Stomach (tissue), 4 donors: ENCODE results near the gene BCL11B.

Experiments
- EP300 ChIP-seq: sonication (generic); formaldehyde crosslinking; IDR thresholded peaks from one replicate; pipeline ENCODE4 v1.6.1; 2017; ENCODE audit warnings: antibody characterized with exemption
- POLR2A ChIP-seq, 4 donors: fragments of 450-650 bp; IDR thresholded peaks; one replicate each; pipeline ENCODE4 v1.6.1; 2016; ENCODE audit warnings: antibody characterized with exemption in 4 of 4, control low read depth in 2 of 4, mild to moderate bottlenecking in 1 of 4, moderate library complexity in 1 of 4
- TF ChIP-seq, protein P1 (sequence below), 7 experiments: fragments of 450-650 bp in 4 of 7; fragments of 200-600 bp in 3 of 7; sonication (generic) in 3 of 7; IDR thresholded peaks; one replicate each; pipeline ENCODE4 v1.5.1; 2016 to 2019; ENCODE audit warnings: antibody characterized with exemption in 7 of 7, control low read depth in 2 of 7, mild to moderate bottlenecking in 1 of 7

DNA sequence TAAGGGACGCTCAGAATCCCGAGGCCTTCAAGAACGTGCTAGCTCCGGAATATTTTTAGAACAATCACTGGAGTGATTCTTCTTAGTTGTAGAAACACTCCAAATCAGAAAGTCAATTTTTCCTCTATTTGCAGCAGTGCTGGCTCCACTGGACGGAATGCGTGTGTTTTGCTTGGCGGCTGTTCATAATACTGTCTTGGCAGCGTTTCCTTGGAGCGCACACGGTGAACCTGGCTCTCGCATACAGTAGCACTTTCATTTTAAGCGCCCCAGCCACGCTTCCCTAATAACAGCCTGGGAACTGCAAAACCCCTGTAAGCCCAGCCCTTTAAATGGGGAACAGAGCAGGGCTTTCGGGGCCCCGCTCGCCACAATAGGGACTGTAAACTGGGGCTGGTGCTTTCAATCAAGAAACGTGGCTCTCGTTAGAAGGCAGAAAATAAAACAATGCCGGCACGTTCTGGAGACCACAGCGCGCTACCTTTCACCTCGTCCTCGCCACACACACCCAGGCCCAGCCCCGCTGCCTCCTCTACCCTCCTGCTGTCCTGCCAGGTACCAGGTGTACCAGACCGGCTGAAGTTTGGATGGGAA is 79.9 kb downstream of the BCL11B start:
- TF ChIP-seq, protein P1, sequence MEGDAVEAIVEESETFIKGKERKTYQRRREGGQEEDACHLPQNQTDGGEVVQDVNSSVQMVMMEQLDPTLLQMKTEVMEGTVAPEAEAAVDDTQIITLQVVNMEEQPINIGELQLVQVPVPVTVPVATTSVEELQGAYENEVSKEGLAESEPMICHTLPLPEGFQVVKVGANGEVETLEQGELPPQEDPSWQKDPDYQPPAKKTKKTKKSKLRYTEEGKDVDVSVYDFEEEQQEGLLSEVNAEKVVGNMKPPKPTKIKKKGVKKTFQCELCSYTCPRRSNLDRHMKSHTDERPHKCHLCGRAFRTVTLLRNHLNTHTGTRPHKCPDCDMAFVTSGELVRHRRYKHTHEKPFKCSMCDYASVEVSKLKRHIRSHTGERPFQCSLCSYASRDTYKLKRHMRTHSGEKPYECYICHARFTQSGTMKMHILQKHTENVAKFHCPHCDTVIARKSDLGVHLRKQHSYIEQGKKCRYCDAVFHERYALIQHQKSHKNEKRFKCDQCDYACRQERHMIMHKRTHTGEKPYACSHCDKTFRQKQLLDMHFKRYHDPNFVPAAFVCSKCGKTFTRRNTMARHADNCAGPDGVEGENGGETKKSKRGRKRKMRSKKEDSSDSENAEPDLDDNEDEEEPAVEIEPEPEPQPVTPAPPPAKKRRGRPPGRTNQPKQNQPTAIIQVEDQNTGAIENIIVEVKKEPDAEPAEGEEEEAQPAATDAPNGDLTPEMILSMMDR (IDR thresholded peaks at IDR 0.05): no peak
- no peak for TF ChIP-seq POLR2A (IDR thresholded peaks at IDR 0.05)
- no peak for TF ChIP-seq EP300
